ENCODE data around the gene SPINK1.

GRCh38 chr5:147796556-147797308, 34.7 kb downstream of the SPINK1 start:
- TF ChIP-seq, protein P1, sequence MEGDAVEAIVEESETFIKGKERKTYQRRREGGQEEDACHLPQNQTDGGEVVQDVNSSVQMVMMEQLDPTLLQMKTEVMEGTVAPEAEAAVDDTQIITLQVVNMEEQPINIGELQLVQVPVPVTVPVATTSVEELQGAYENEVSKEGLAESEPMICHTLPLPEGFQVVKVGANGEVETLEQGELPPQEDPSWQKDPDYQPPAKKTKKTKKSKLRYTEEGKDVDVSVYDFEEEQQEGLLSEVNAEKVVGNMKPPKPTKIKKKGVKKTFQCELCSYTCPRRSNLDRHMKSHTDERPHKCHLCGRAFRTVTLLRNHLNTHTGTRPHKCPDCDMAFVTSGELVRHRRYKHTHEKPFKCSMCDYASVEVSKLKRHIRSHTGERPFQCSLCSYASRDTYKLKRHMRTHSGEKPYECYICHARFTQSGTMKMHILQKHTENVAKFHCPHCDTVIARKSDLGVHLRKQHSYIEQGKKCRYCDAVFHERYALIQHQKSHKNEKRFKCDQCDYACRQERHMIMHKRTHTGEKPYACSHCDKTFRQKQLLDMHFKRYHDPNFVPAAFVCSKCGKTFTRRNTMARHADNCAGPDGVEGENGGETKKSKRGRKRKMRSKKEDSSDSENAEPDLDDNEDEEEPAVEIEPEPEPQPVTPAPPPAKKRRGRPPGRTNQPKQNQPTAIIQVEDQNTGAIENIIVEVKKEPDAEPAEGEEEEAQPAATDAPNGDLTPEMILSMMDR (IDR thresholded peaks at IDR 0.05 in 4 of 5, conservative IDR thresholded peaks at IDR 0.05 in 1 of 5): no peak
- no peak for TF ChIP-seq POLR2A (IDR thresholded peaks at IDR 0.05)
